ENCODE results near the gene MAP3K4.

DNA sequence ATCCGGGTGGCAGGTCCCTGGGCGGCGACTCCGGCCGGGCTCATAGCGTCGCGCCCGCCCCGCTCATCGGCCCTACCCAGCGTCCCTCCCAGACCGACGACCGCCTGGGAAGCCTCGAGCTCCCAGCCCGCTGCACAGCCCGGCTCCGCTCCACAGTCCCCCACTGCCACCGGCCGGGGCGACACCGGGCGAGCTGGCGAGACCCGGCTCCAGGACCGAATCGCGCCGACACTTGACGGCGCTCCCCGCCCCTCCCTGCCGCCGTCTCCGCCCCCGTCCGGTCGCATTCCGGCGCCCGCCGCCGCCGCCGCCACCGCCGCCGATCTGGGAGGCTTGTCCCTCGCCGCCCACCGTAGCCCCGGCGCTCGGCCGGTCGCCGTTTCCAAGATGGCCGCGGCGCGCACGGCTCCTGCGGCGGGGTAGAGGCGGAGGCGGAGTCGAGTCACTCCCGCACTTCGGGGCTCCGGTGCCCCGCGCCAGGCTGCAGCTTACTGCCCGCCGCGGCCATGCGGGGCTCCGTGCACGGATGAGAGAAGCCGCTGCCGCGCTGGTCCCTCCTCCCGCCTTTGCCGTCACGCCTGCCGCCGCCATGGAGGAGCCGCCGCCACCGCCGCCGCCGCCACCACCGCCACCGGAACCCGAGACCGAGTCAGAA lies at the start of gene MAP3K4:
- TF ChIP-seq POLR2AphosphoS5 (IDR thresholded peaks at IDR 0.05) = peak; percentile 75 to 91 (median 78)
- TF ChIP-seq, protein P1, sequence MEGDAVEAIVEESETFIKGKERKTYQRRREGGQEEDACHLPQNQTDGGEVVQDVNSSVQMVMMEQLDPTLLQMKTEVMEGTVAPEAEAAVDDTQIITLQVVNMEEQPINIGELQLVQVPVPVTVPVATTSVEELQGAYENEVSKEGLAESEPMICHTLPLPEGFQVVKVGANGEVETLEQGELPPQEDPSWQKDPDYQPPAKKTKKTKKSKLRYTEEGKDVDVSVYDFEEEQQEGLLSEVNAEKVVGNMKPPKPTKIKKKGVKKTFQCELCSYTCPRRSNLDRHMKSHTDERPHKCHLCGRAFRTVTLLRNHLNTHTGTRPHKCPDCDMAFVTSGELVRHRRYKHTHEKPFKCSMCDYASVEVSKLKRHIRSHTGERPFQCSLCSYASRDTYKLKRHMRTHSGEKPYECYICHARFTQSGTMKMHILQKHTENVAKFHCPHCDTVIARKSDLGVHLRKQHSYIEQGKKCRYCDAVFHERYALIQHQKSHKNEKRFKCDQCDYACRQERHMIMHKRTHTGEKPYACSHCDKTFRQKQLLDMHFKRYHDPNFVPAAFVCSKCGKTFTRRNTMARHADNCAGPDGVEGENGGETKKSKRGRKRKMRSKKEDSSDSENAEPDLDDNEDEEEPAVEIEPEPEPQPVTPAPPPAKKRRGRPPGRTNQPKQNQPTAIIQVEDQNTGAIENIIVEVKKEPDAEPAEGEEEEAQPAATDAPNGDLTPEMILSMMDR (IDR thresholded peaks at IDR 0.05) = no peak
- TF ChIP-seq POLR2A (IDR thresholded peaks at IDR 0.05) = no peak

Measured in stomach (tissue), 4 donors.